Stimulated activated CD4-positive, alpha-beta T cell treated with anti-CD3 and anti-CD28 coated beads, Interleukin-4, amount 100 ng/mL, for 4 hours (primary cell): Measurements from ENCODE around the gene SYPL2.
A peak's percentile ranks its signal among the peaks of the same experiment; 100 is the strongest.
"Not testable (repeated sequence)": the region's sequence is repeated elsewhere in the genome, so short reads cannot be mapped to it uniquely, and the experiment has no call there.

Source experiments
- DNase-seq, 2 experiments: peaks; one replicate each; pipeline ENCODE4 v3.0.0-alpha.2; 2020

Gene SYPL2

GRCh38 chr1:109466452-109467300, at the start of gene SYPL2:
Gene SYPL2, plus strand, starts transcription at chr1:109466546. Its CDS starts 298 bp downstream, at chr1:109466844.
- peak in 1 of 2 experiments; percentile 34 for DNase-seq

DNA sequence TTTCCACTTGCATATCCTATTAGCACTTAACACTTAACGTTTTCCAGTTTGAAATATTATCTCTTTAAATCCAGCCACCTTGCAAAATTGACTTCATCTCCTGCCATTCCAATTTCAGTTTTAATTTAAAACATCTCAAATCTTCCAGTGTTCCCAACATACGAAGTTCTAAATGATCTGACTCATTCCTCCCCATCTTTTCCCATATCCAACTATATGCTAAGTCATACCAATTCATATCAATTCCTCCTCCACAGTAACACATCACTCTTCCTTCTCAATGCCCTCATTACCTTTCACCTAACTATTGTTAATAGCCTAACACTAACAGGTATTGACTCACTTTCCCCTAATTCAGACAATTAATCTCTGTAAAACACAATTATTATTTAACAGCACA, 42.8 kb upstream of the SYPL2 start:
- DNase-seq: no peak

- DNase-seq: peak in 1 of 2 experiments; percentile 58
Observed at GRCh38 chr1:109425391-109426280, 40.7 kb upstream of the SYPL2 start.

- peak; percentile 88 to 97 for DNase-seq
Observed at GRCh38 chr1:109426281-109427170, 39.8 kb upstream of the SYPL2 start, which contains the start of gene PSMA5. Gene PSMA5, minus strand, starts transcription at chr1:109426448. Its CDS starts 118 bp downstream, at chr1:109426330.

DNA sequence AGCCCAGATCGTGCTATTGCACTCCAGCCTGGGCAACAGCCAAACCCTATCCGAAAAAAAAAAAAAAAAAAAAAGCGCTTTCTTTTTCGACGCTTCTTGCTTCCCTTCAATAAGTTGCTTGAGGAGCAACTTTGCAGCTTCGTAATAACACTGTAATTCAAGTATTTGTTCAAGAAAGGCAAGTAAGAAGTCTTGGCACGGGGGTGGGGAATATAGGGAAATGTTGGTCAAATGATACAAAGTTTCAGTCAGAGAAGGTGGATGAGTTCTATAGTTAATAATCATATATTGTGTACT, 39.2 kb upstream of the SYPL2 start:
- DNase-seq: no peak

DNA sequence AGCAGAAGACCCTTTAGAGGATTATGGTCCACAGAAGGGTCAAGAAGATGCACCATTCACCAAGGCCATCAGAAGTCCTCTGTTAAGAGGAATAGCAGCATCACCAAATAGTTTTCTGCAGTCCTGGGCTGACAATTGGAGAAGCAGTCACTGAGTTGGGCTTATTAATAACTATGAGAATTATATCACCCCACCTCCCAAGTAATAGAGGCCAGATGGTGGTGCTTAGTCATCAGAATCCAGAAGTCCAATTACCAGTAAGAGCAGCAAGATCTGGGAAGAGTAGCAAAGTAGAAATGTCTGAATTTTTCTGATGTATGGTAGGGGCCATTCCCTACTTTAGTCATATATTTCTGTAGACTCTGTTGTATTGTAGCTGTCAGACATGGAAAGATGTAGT, 34.0 kb upstream of the SYPL2 start:
- no peak for DNase-seq

DNA sequence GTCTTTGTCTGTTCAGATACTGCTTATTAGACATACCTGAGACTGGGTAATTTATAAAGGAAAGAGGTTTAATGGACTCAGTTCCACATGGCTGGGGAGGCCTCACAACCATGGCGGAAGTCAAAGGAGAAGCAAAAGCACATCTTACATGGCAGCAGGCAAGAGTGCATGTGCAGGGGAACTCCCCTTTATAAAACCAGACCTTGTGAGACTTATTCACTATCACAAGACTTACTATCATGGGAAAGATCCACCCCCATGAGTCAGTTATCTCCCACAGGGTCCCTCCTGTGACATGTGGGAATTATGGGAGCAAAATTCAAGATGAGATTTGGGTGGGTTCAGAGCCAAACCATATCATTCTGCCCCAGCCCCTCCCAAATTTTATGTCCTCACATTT, 33.0 kb upstream of the SYPL2 start:
- DNase-seq: no peak

GRCh38 chr1:109434484-109434883, 31.9 kb upstream of the SYPL2 start:
- DNase-seq: no peak

DNA sequence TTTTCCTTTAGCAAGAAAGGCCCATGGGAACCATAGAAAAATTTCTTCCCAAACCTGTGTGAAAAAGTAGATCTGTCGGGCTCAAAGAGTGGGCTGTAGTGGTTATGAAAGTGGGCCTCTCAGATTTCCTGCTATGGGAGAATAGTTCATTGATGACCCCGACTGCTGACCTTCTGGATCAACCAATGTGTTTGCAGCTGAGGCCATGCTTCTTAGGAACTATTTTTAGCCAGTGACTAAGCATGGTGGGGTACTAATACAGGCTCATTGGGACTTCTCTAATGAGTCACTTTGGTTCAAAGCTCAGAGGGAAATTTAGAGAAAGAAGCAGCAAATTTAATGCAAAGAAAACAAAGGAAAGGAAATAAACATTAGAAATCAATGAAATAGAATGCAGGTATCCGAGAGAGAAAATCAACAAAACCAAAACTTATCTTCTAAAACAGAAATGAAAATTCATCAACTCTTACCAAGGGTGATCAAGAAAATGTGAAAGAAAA, 27.5 kb upstream of the SYPL2 start:
- DNase-seq: no peak

- no peak for DNase-seq
Observed at GRCh38 chr1:109441069-109441468, 25.3 kb upstream of the SYPL2 start.

- no peak for DNase-seq
Observed at GRCh38 chr1:109443476-109443875, 22.9 kb upstream of the SYPL2 start.

GRCh38 chr1:109444346-109444745, 22.0 kb upstream of the SYPL2 start:
- no peak for DNase-seq

GRCh38 chr1:109445949-109446695, 20.2 kb upstream of the SYPL2 start:
- DNase-seq: not testable (repeated sequence)

DNA sequence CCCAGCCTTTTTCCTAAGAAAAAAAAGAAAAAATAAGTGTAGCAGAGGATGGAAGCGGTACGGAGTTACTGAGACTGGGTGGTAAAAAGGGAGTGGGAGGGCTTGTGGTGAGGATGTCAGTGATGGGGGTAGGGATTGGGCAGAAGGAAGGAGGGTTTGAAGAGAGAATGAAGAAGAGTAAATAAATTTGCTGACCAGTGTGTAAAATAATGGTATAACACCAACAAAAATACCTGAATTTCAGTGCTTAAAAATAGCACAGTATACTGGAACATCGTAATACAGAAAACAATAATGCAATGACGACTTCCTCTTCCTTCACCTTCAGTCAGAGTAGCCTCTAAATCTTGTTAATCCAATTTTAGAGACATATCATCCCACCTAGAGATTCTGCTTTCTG, 18.8 kb upstream of the SYPL2 start:
- DNase-seq: no peak

DNA sequence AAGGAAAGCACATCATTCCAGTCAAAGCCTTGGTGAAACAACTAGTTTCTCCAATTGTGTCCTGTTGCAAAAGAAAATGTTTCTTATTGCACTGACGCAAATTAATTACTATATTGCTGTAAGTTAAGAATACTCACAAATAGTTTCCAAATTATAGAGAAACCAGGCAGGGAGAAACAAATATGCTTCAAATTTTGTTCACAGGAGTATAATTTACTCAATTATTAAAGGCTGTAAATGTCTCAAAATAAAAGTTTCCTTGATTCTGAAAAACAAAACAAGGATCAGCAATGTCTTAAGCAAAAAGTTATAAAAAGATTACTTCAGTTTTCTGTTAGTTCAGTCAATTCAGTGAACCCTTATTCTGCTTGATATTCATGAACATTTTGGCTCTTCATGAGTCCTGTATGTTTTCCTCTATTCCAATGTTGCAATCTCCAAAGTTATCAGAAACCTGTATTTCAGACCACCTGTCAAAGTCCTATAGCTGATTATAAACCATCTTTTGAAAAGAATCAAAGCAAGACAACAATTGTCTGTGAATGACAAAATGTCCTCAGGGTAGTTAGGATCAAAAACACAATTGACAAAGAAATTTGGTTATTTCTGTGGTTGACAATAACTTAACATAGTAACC, 11.7 kb upstream of the SYPL2 start:
- DNase-seq: no peak

- no peak for DNase-seq
Observed at GRCh38 chr1:109457819-109458218, 8.5 kb upstream of the SYPL2 start.

DNA sequence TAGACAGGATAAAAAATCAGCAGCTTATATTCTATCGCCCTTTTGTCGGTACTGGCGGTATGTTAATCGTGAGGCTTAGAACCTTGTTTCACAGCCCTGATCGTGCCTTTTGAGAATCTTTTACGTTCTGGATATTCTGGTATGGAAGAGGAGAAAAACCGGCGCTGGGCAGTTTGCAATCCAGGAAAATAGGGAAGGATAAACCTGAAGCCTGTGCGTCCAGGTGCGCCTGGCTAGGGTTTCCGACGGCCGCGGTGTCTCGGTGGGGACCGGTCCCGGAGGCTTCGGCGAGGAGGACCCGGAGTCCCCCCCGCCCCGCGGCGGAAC, 258 bp upstream of the SYPL2 start:
- DNase-seq: no peak

DNA sequence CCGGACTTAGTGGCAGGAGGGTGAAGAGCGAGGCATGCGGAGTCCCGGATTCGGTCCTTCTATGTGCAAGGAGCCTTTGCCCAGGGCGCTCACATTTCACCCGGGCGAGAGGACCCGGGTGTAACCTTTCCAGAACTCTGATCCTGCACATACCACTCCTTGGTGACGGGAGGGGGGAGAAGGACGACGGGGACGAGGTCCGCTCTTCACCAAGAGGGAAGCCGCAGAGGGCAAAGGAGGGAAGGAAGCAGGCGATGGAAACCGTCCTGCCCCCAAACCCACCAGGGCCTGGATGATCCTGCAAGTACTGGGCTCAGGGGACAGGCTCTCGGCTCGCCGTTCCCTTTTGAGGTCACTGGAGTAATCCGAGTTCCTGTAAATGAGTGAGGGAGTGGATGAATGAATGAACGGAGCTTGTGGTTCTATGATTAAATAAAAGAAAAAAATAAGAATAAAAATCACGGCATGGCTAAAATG, 993 bp downstream of the SYPL2 start:
- DNase-seq: no peak

DNA sequence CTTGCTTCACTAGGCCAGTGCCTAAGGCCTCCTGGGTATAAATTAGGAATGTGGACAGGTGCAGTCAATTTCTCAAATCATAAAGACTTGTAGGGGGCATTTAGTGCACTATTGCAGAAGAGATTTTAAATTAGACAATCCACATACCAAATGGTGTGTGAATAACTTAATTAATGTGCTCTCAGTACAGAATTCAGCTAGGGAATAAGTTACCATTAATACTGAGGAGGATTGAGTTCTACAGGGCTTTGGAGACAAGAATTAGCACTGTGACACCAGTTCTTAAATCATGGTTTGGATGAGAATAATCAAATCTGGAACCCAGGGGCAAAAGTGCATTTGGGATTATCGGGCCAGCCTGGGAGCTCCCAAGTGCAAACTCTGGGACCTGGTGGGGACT, 1.7 kb downstream of the SYPL2 start:
- no peak for DNase-seq

- no peak for DNase-seq
Observed at GRCh38 chr1:109468903-109469302, 2.6 kb downstream of the SYPL2 start.

DNA sequence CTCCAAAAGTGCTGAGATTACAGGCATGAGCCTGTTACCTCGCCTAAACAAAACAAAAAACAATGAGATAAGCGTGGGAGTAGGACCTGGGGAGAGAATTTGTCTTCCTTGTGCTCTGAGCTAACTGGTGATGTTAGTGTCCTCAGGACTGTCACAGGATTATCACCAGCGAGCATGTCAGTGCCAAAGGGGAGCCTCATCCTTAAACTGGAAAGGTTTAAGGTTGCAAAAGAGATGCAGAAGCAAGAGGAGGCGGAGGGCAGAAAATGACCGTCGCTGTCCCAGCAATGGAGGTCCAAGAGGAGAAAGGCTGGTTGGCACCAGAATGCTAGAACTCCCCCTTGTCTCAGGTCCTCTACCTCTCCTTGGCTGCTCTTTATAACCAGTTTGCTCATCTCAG, 3.9 kb downstream of the SYPL2 start:
- DNase-seq: no peak
